Esophagus squamous epithelium (tissue), 4 donors: Measurements from ENCODE around the gene DCBLD1.

Experiments
- CTCF ChIP-seq, 6 experiments: fragments of 450-650 bp in 4 of 6; fragments of 200-600 bp in 2 of 6; sonication (generic) in 2 of 6; IDR thresholded peaks; one replicate each; pipeline ENCODE4 v1.5.1; 2016 to 2019; ENCODE audit warnings: antibody characterized with exemption in 6 of 6, mild to moderate bottlenecking in 4 of 6, moderate library complexity in 4 of 6
- POLR2A ChIP-seq, 4 donors: fragments of 450-650 bp; IDR thresholded peaks; one replicate each; pipeline ENCODE4 v1.6.1; 2017; ENCODE audit warnings: antibody characterized with exemption in 4 of 4, mild to moderate bottlenecking in 4 of 4, moderate library complexity in 3 of 4

GRCh38 chr6:117595099-117595923 lies 112.8 kb downstream of the DCBLD1 start:
- no peak for TF ChIP-seq CTCF (IDR thresholded peaks at IDR 0.05)
- no peak for TF ChIP-seq POLR2A (IDR thresholded peaks at IDR 0.05)
